Tibial artery (tissue), 4 donors: ENCODE results near the gene LIX1L.
A peak's percentile ranks its signal among the peaks of the same experiment; 100 is the strongest.

Source experiments
- DNase-seq, 2 donors: peaks; one replicate each; pipeline ENCODE4 v3.0.0-alpha.2; 2019
- H3K27ac ChIP-seq, 2 donors: fragments of 200-600 bp; sonication (generic) in 1 of 2; 1 replicate in 1 of 2; 2 replicates in 1 of 2; pipeline ENCODE4 v1.5.1; 2018 to 2019; ENCODE audit warnings: mild to moderate bottlenecking in 1 of 2
- H3K27me3 ChIP-seq, 2 donors: fragments of 200-600 bp; sonication (generic) in 1 of 2; one replicate each; pipeline versions ENCODE4 v1.5.1 to v1.6.0; 2016 to 2019
- H3K36me3 ChIP-seq, 3 donors: fragments of 200-600 bp; sonication (generic) in 2 of 3; one replicate each; pipeline ENCODE4 v1.5.1; 2016 to 2019; ENCODE audit warnings: mild to moderate bottlenecking in 2 of 3
- H3K4me1 ChIP-seq, 4 donors: fragments of 200-600 bp; sonication (generic) in 2 of 4; 1 replicate in 3 of 4; 2 replicates in 1 of 4; pipeline ENCODE4 v1.5.1; 2016 to 2019
- H3K4me3 ChIP-seq, 2 donors: fragments of 200-600 bp; sonication (generic) in 1 of 2; 1 replicate in 1 of 2; 2 replicates in 1 of 2; pipeline ENCODE4 v1.5.1; 2018 to 2019; ENCODE audit warnings: mild to moderate bottlenecking in 2 of 2
- H3K9me3 ChIP-seq, 3 donors: fragments of 200-600 bp; sonication (generic) in 1 of 3; one replicate each; pipeline ENCODE4 v1.5.1; 2016 to 2019
- intact Hi-C: fragments of 100-400 bp; cut with DNase I; formaldehyde crosslinking; loops from one replicate; pipeline ENCODE4 v1.15.0; 2023; ENCODE audit warnings: low total_unique reads
- TF ChIP-seq, protein P1 (sequence below), 2 experiments: fragments of 200-600 bp in 1 of 2; fragments of 450-650 bp in 1 of 2; IDR thresholded peaks; one replicate each; pipeline ENCODE4 v1.5.1; 2017 to 2019; ENCODE audit warnings: antibody characterized with exemption in 2 of 2, mild to moderate bottlenecking in 1 of 2, moderate library complexity in 1 of 2

LIX1L gene

DNA sequence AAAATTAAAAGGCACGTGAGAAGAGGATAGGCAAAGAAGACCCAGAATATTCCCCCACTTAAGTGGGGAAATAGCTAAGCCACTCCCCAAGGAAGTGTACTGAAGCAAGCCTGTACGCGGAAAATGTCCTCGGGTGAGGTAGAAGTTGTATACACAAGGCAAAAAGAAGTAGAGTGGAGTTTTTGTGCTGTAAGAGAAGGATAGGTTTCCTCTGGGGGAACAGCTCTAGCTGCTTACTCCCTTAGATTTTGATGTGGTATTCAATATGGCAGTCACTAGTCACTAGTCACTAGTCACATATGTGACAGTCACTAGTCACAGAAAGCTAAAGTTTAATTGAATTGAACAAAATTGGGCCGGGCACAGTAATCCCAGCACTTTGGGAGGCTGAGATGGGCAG is 31.0 kb upstream of the LIX1L start:
- Histone ChIP-seq H3K27me3 (no peaks in the 10 kb centered on the region), H3K27ac (peak overlapping the region in 1 of 2 donors; percentile 11), H3K9me3 (no peaks in the 10 kb centered on the region), H3K36me3 (peaks cover 15 to 19% (median 16%) of the 10 kb centered on the region in 3 donors), H3K4me1 (peaks cover 0 to 52% (median 40%) of the 10 kb centered on the region in 4 donors), H3K4me3 (no peak overlapping the region)
- intact Hi-C loops, result no loop called here
- TF ChIP-seq, protein P1, sequence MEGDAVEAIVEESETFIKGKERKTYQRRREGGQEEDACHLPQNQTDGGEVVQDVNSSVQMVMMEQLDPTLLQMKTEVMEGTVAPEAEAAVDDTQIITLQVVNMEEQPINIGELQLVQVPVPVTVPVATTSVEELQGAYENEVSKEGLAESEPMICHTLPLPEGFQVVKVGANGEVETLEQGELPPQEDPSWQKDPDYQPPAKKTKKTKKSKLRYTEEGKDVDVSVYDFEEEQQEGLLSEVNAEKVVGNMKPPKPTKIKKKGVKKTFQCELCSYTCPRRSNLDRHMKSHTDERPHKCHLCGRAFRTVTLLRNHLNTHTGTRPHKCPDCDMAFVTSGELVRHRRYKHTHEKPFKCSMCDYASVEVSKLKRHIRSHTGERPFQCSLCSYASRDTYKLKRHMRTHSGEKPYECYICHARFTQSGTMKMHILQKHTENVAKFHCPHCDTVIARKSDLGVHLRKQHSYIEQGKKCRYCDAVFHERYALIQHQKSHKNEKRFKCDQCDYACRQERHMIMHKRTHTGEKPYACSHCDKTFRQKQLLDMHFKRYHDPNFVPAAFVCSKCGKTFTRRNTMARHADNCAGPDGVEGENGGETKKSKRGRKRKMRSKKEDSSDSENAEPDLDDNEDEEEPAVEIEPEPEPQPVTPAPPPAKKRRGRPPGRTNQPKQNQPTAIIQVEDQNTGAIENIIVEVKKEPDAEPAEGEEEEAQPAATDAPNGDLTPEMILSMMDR (IDR thresholded peaks at IDR 0.05), result no peak
- peak; percentile 19 to 33 for DNase-seq

DNA sequence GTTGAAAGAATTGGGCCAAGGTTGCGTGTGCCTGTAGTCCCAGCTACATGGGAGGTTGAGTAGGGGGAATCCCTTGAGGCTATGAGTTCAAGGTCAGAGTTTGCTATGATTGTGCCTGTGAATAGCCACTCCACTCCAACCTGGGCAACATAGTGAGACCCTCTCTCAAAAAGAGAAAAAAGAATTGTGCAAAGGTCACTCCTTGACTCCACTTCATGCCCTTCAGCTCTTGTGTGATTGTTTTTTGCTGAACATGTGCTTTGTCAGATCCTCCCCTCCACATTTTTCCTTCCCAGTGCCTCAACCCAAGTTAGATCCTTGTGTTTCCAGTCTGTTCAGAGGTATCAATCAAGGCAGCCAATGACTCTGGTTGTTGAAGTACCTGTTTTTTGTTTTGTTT is 30.1 kb upstream of the LIX1L start:
- H3K27ac ChIP-seq, result peak overlapping the region in 1 of 2 donors; percentile 11
- H3K9me3 ChIP-seq, result no peaks in the 10 kb centered on the region
- no peaks in the 10 kb centered on the region for H3K27me3 ChIP-seq
- intact Hi-C loops, result no loop called here
- no peak overlapping the region for H3K4me3 ChIP-seq
- TF ChIP-seq, protein P1 (IDR thresholded peaks at IDR 0.05), result no peak
- peaks cover 6 to 10% (median 8%) of the 10 kb centered on the region in 3 donors for H3K36me3 ChIP-seq
- H3K4me1 ChIP-seq, result peaks cover 0 to 51% (median 40%) of the 10 kb centered on the region in 4 donors
- peak in 1 of 2 donors; percentile 19 for DNase-seq

DNA sequence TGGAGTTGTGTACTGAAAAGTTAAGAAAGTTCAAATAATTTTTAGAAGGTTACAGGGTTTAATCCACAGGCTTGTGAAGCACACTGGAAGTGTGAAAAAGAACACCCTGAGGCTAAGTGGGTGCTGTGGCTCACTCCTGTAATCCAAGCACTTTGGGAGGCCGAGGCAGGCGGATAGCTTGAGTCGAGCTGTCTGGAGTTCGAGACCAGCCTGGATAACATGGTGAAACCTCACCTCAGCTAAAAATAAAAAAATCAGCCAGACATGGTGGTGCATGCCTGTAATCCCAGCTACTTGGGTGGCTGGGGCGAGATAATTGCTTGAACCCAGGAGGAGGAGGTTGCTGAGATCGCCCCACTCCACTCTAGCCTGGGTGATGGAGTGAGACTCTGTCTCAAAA is 28.7 kb upstream of the LIX1L start:
- Histone ChIP-seq H3K27me3 (no peaks in the 10 kb centered on the region), H3K4me3 (no peak overlapping the region), H3K4me1 (peaks cover 0 to 53% (median 42%) of the 10 kb centered on the region in 4 donors), H3K36me3 (no peaks in the 10 kb centered on the region), H3K9me3 (no peaks in the 10 kb centered on the region), H3K27ac (peak overlapping the region; percentile 71 to 90)
- intact Hi-C loops, result no loop called here
- peak; percentile 8 to 37 for DNase-seq
- TF ChIP-seq, protein P1 (IDR thresholded peaks at IDR 0.05), result no peak

DNA sequence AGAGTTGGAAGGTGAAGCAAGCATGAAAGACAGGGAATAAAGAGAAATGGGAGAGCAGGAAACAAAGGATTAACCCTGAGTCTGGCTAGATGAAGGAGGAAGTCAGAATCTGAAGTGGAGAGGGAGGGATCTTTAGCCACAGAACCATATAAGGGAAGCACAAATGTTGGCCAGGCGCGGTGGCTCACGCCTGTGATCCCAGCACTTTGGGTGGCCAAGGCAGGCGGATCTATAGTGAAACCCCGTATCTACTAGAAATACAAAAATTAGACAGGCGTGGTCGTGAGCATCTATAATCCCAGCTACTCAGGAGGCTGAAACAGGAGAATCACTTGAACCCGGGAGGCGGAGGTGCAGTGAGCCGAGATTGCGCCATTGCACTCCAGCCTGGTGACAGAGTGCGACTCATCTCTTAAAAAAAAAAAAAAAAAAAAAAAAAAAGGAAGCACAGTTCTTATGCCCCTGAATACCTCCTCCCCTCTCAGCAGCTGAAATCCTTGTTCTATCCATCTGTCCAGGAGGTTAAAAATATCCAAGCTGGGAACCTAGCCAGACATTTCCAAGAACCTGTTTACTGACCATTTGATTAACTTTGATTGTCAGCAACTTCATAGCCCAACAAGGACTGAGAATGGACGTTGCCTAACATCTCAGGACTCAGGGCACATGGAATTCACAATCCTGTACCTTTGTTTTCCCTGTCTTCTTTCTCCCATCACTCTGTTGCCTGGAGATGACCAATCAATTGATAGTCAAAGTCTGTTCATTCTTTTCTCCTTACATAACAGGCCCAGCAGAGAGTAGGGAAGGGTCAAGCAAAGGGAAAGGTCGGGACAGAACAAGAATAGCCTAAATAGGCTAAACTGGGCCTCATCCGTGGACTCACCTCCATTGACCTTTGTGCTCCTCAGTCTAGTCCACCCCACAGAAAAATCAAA is 28.0 kb upstream of the LIX1L start:
- no peaks in the 10 kb centered on the region for H3K9me3 ChIP-seq
- peak overlapping the region; percentile 71 to 90 for H3K27ac ChIP-seq
- DNase-seq, result peak; percentile 52 to 68
- H3K4me1 ChIP-seq, result peaks cover 0 to 61% (median 50%) of the 10 kb centered on the region in 4 donors
- TF ChIP-seq, protein P1 (IDR thresholded peaks at IDR 0.05), result no peak
- H3K36me3 ChIP-seq, result no peaks in the 10 kb centered on the region
- intact Hi-C loops, result no loop called here
- no peaks in the 10 kb centered on the region for H3K27me3 ChIP-seq
- no peak overlapping the region for H3K4me3 ChIP-seq

DNA sequence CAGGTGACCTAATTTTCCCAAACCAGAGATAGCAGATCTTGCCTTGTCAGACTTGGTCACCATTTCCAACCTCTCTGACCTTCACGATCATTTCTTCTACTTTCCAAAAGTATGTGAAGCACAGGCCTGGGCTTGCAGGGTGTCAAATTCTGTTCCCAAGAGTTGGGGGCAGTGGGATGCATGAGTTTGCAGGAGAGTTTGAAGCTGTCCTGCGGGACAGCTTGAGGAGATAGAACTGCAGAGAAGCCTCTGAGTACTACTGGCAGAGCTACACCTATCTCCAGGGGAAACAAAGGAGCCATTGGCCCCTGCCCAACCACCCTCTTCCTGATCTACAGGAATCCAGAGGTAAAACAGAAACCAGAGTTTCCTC is 27.3 kb upstream of the LIX1L start:
- DNase-seq, result peak; percentile 20 to 61
- TF ChIP-seq, protein P1 (IDR thresholded peaks at IDR 0.05), result no peak
- H3K36me3 ChIP-seq, result no peaks in the 10 kb centered on the region
- no peaks in the 10 kb centered on the region for H3K27me3 ChIP-seq
- intact Hi-C loops, result no loop called here
- peak overlapping the region; percentile 71 to 90 for H3K27ac ChIP-seq
- H3K9me3 ChIP-seq, result no peaks in the 10 kb centered on the region
- H3K4me1 ChIP-seq, result peaks cover 0 to 67% (median 51%) of the 10 kb centered on the region in 4 donors
- no peak overlapping the region for H3K4me3 ChIP-seq
